ENCODE results near the gene NPIPB5. TPM values are rescaled to one million over a fixed set of nuclear protein-coding genes. Genes with fewer than 3 reads are reported as not detected.
"Not testable (repeated sequence)": the region's sequence is repeated elsewhere in the genome, so short reads cannot be mapped to it uniquely, and the experiment has no call there.

The NPIPB5 gene
- 59.0 TPM for total RNA-seq (2013)
- 100 to 1,000 TPM in 1 of 3 donors, 1 to 10 TPM in 1, under 1 TPM in 1; 0.99 to 239 (median 1.1) TPM for polyA plus RNA-seq
- 66.1 and 130 TPM in 2 replicates for polyA minus RNA-seq
- 0.43 to 4.5 (median 1.4) reads per million in 11 experiments for total RNA-seq

GRCh38 chr16:22510591-22510990, at the start of gene NPIPB5:
TSS of gene NPIPB5 (plus strand) at chr16:22510891. CDS start at chr16:22513802, 2,911 bp downstream.
- H3K9me3 ChIP-seq (replicated peaks in 1 of 2; ENCODE audit: control insufficient read depth in 1 of 2, insufficient read depth in 1 of 2, low read length in 2 of 2); H3K27ac ChIP-seq (ENCODE audit: low read depth in 1 of 2, low read length in 2 of 2); H4K20me1 ChIP-seq (ENCODE audit: insufficient read depth, low read length); H3K4me1 Mint-ChIP-seq; H3K27me3 ChIP-seq (ENCODE audit: control insufficient read depth in 2 of 2, insufficient read depth in 2 of 2, low read length in 2 of 2); H3K4me1 ChIP-seq (ENCODE audit: control insufficient read depth in 1 of 2, insufficient read depth in 2 of 2, low read length in 2 of 2); H3K36me3 Mint-ChIP-seq; H3K4me3 ChIP-seq (replicated peaks in 1 of 3; ENCODE audit: low read depth in 2 of 3, low read length in 3 of 3); H3K4me2 ChIP-seq (replicated peaks; ENCODE audit: extremely low read depth, low read length, poor library complexity, severe bottlenecking); H3K9ac ChIP-seq (ENCODE audit: insufficient read depth, low read length, poor library complexity, severe bottlenecking); H3K9me3 Mint-ChIP-seq; H2AFZ ChIP-seq (ENCODE audit: insufficient read depth, low read depth, low read length, poor library complexity, severe bottlenecking); intact Hi-C loops (cut with micrococcal nuclease); H3K4me3 Mint-ChIP-seq; H3K79me2 ChIP-seq (ENCODE audit: insufficient read depth, low read length); H3K27me3 Mint-ChIP-seq (ENCODE audit: low read depth in 3 of 3); DNase-seq; H3K36me3 ChIP-seq (replicated peaks in 1 of 2; ENCODE audit: control insufficient read depth in 1 of 2, insufficient read depth in 2 of 2, low read length in 2 of 2); H3K27ac Mint-ChIP-seq: not testable (repeated sequence)
- no CpG with 5 or more reads among the region's 4 CpGs for WGBS (ENCODE audit: insufficient coverage)

- H3K9me3 Mint-ChIP-seq; H3K4me1 Mint-ChIP-seq; H3K27ac Mint-ChIP-seq; H3K4me3 ChIP-seq (replicated peaks in 1 of 3; ENCODE audit: low read depth in 2 of 3, low read length in 3 of 3); H3K27ac ChIP-seq (ENCODE audit: low read depth in 1 of 2, low read length in 2 of 2); H3K9me3 ChIP-seq (replicated peaks in 1 of 2; ENCODE audit: control insufficient read depth in 1 of 2, insufficient read depth in 1 of 2, low read length in 2 of 2); H3K9ac ChIP-seq (ENCODE audit: insufficient read depth, low read length, poor library complexity, severe bottlenecking); H3K4me1 ChIP-seq (ENCODE audit: control insufficient read depth in 1 of 2, insufficient read depth in 2 of 2, low read length in 2 of 2); H3K36me3 Mint-ChIP-seq; H3K79me2 ChIP-seq (ENCODE audit: insufficient read depth, low read length); DNase-seq; H3K4me3 Mint-ChIP-seq; H3K27me3 Mint-ChIP-seq (ENCODE audit: low read depth in 3 of 3); H3K4me2 ChIP-seq (replicated peaks; ENCODE audit: extremely low read depth, low read length, poor library complexity, severe bottlenecking); H2AFZ ChIP-seq (ENCODE audit: insufficient read depth, low read depth, low read length, poor library complexity, severe bottlenecking); H4K20me1 ChIP-seq (ENCODE audit: insufficient read depth, low read length); H3K36me3 ChIP-seq (replicated peaks in 1 of 2; ENCODE audit: control insufficient read depth in 1 of 2, insufficient read depth in 2 of 2, low read length in 2 of 2); H3K27me3 ChIP-seq (ENCODE audit: control insufficient read depth in 2 of 2, insufficient read depth in 2 of 2, low read length in 2 of 2); intact Hi-C loops (cut with micrococcal nuclease): not testable (repeated sequence)
- WGBS (ENCODE audit: insufficient coverage), result no CpG with 5 or more reads among the region's 6 CpGs
Measured at GRCh38 chr16:22468846-22469245, 41.8 kb upstream of the NPIPB5 start.

- H3K36me3 ChIP-seq (replicated peaks in 1 of 2; ENCODE audit: control insufficient read depth in 1 of 2, insufficient read depth in 2 of 2, low read length in 2 of 2); H3K4me2 ChIP-seq (replicated peaks; ENCODE audit: extremely low read depth, low read length, poor library complexity, severe bottlenecking); H3K4me3 Mint-ChIP-seq; intact Hi-C loops (cut with micrococcal nuclease); H3K4me3 ChIP-seq (replicated peaks in 1 of 3; ENCODE audit: low read depth in 2 of 3, low read length in 3 of 3); H3K4me1 ChIP-seq (ENCODE audit: control insufficient read depth in 1 of 2, insufficient read depth in 2 of 2, low read length in 2 of 2); H3K27ac ChIP-seq (ENCODE audit: low read depth in 1 of 2, low read length in 2 of 2); H3K9ac ChIP-seq (ENCODE audit: insufficient read depth, low read length, poor library complexity, severe bottlenecking); H3K27me3 ChIP-seq (ENCODE audit: control insufficient read depth in 2 of 2, insufficient read depth in 2 of 2, low read length in 2 of 2); H3K9me3 Mint-ChIP-seq; H3K36me3 Mint-ChIP-seq; H3K27me3 Mint-ChIP-seq (ENCODE audit: low read depth in 3 of 3); H4K20me1 ChIP-seq (ENCODE audit: insufficient read depth, low read length); DNase-seq; H3K79me2 ChIP-seq (ENCODE audit: insufficient read depth, low read length); H3K9me3 ChIP-seq (replicated peaks in 1 of 2; ENCODE audit: control insufficient read depth in 1 of 2, insufficient read depth in 1 of 2, low read length in 2 of 2); H3K4me1 Mint-ChIP-seq; H2AFZ ChIP-seq (ENCODE audit: insufficient read depth, low read depth, low read length, poor library complexity, severe bottlenecking): not testable (repeated sequence)
- peak overlapping the region in 2 of 7 donors; percentile 26 to 57 for H3K27ac Mint-ChIP-seq
- WGBS (ENCODE audit: insufficient coverage), result 88% methylated on average over 3 of the region's 4 CpGs
Measured at GRCh38 chr16:22537996-22538395, 27.3 kb downstream of the NPIPB5 start.

- H3K27ac Mint-ChIP-seq; H3K9me3 ChIP-seq (replicated peaks in 1 of 2; ENCODE audit: control insufficient read depth in 1 of 2, insufficient read depth in 1 of 2, low read length in 2 of 2); H3K27ac ChIP-seq (ENCODE audit: low read depth in 1 of 2, low read length in 2 of 2); H3K9me3 Mint-ChIP-seq; H3K36me3 Mint-ChIP-seq; H3K4me3 Mint-ChIP-seq; H2AFZ ChIP-seq (ENCODE audit: insufficient read depth, low read depth, low read length, poor library complexity, severe bottlenecking); H3K27me3 ChIP-seq (ENCODE audit: control insufficient read depth in 2 of 2, insufficient read depth in 2 of 2, low read length in 2 of 2); H3K4me1 ChIP-seq (ENCODE audit: control insufficient read depth in 1 of 2, insufficient read depth in 2 of 2, low read length in 2 of 2); DNase-seq; H3K4me1 Mint-ChIP-seq; H3K36me3 ChIP-seq (replicated peaks in 1 of 2; ENCODE audit: control insufficient read depth in 1 of 2, insufficient read depth in 2 of 2, low read length in 2 of 2); H3K9ac ChIP-seq (ENCODE audit: insufficient read depth, low read length, poor library complexity, severe bottlenecking); H3K4me3 ChIP-seq (replicated peaks in 1 of 3; ENCODE audit: low read depth in 2 of 3, low read length in 3 of 3); H3K79me2 ChIP-seq (ENCODE audit: insufficient read depth, low read length); H4K20me1 ChIP-seq (ENCODE audit: insufficient read depth, low read length); H3K27me3 Mint-ChIP-seq (ENCODE audit: low read depth in 3 of 3); H3K4me2 ChIP-seq (replicated peaks; ENCODE audit: extremely low read depth, low read length, poor library complexity, severe bottlenecking); intact Hi-C loops (cut with micrococcal nuclease): not testable (repeated sequence)
- no CpG with 5 or more reads among the region's 2 CpGs for WGBS (ENCODE audit: insufficient coverage)
Measured at GRCh38 chr16:22544809-22545208, 34.1 kb downstream of the NPIPB5 start.

All from CD14-positive monocyte (primary cell).